ENCODE results near the gene STAC.

DNA sequence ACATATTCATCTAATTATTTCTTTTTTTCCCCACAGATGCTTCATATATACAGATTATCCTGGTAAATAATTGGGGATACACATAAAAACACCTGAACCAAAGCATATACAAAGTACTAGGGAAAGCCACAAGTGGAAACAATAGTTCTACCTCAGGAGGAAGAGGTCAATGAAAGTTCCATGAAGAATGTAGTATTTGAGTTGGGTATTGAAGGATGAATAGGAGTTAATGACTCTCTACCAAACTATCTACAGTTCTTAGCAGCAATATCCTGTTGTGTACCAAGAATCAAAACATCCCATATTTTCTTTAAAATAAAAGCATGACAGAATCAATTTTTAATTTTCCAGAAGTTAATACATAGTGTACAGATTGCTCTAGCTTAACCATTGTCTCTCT lies 78.9 kb downstream of the STAC start:
- TF ChIP-seq, protein P1, sequence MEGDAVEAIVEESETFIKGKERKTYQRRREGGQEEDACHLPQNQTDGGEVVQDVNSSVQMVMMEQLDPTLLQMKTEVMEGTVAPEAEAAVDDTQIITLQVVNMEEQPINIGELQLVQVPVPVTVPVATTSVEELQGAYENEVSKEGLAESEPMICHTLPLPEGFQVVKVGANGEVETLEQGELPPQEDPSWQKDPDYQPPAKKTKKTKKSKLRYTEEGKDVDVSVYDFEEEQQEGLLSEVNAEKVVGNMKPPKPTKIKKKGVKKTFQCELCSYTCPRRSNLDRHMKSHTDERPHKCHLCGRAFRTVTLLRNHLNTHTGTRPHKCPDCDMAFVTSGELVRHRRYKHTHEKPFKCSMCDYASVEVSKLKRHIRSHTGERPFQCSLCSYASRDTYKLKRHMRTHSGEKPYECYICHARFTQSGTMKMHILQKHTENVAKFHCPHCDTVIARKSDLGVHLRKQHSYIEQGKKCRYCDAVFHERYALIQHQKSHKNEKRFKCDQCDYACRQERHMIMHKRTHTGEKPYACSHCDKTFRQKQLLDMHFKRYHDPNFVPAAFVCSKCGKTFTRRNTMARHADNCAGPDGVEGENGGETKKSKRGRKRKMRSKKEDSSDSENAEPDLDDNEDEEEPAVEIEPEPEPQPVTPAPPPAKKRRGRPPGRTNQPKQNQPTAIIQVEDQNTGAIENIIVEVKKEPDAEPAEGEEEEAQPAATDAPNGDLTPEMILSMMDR (IDR thresholded peaks at IDR 0.05) = no peak
- TF ChIP-seq POLR2A (IDR thresholded peaks at IDR 0.05) (no peak), POLR2AphosphoS5 (IDR thresholded peaks at IDR 0.05) (no peak)

Measured in breast epithelium (tissue), 3 donors.